ENCODE measurements around the gene RPAP2. TPM values are rescaled to one million over a fixed set of nuclear protein-coding genes. Genes with fewer than 3 reads are reported as not detected.
"Not testable (repeated sequence)": the region's sequence is repeated elsewhere in the genome, so short reads cannot be mapped to it uniquely, and the experiment has no call there.

Gene RPAP2
- polyA plus RNA-seq, 10 donors, result 14.5 to 24.7 (median 17.8) TPM

DNA sequence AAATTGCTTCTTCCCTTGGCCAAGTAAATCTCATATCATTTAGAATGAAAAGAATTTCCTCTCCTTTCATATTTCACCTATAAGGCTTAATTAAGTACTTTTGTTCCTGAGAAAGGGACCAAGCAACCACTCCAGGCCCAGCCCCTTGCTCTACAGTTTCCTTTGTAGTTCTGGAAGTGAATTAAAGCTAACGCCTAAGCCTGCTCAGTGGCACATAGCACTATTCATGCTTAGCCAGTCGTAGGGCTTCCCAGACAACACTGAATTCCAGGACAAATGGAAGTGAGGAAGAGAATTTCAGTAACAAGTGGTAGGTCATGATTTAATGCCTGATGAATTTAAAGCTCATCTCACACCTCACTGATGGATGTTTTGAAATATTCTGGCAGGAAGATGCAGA, 73.3 kb downstream of the RPAP2 start:
- no peak for DNase-seq

DNA sequence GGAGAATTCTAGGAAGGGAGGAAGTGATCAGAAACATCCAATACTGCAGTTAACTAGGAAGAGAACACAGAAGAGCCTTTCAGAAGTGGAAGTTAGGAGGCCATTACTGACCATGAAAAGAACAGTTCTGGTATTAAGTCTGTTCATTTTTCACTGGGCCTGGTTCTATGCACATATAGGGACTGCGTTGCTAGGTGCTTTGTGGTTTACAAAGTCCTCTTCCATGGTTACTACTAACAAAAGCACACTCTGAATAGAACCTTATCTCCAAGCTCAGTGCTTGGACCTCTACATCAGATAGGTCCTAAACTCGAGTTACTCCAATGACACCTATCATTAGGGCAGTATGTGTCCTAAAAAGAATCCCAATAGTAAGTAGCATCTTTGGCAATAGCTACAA, 75.4 kb downstream of the RPAP2 start:
- no peak for DNase-seq

DNA sequence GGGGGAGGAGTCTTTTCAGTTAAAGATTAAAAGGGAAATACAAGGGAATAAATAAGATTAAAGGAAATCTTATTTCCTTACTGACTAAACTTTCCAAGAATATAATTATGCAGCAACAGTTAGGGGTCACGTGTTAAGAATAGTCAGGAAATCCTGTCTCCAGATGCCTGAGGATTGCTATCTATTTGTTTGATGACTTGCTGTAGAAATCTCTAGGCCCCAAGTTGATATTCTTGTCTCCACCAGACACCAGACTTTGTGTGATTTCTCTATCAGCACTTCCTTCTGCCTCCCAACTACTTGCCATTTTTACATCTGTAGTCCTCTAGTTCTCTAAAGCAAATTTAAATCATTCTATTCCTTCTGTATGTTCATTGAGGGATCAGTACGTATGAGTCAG, 77.5 kb downstream of the RPAP2 start:
- no peak for DNase-seq

DNA sequence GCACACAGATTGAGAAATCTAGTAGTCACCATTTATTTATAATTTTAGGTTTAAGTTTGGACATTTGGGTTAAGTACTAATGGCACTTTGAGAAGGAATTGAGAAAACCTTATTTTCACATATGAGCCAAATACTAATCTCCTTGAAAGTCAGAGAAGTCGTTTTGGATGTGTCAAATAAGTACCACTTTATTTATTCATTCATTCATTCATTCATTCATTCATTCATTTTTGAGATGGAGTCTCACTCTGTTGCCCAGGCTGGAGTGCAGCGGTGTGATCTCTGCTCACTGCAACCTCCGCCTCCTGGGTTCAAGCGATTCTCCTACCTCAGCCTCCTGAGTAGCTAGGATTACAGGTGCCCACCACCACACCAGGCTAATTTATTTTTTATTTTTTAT, 79.1 kb downstream of the RPAP2 start:
- not testable (repeated sequence) for DNase-seq

GRCh38 chr1:92380867-92381266, 82.0 kb downstream of the RPAP2 start:
- no peak for DNase-seq

GRCh38 chr1:92393966-92394365, 95.1 kb downstream of the RPAP2 start:
- not testable (repeated sequence) for DNase-seq

GRCh38 chr1:92398519-92398918, 99.7 kb downstream of the RPAP2 start:
- no peak for DNase-seq

DNA sequence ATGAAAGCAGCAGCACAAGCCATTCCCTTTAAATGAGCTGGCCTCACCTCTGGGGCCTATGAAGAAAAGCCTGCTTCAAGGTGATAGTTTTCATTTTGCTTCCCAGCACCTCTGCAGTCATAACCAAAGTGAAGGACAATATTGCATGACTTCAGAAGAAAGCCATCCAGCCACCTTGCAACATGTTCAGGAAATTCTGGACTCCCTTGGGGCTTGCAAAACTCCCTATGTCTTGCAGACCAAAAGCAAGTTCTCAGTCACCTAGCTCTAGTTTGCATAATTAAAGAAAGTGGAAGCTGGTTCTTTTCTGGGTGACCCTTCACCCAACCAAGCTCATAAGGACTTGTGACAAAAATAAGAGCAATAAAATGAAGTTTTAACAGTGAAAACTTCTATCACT, 100.2 kb downstream of the RPAP2 start:
- DNase-seq, result no peak

- no peak for DNase-seq
Measured at GRCh38 chr1:92404661-92405060, 105.8 kb downstream of the RPAP2 start.

GRCh38 chr1:92408825-92409224, 110.0 kb downstream of the RPAP2 start:
- no peak for DNase-seq

DNA sequence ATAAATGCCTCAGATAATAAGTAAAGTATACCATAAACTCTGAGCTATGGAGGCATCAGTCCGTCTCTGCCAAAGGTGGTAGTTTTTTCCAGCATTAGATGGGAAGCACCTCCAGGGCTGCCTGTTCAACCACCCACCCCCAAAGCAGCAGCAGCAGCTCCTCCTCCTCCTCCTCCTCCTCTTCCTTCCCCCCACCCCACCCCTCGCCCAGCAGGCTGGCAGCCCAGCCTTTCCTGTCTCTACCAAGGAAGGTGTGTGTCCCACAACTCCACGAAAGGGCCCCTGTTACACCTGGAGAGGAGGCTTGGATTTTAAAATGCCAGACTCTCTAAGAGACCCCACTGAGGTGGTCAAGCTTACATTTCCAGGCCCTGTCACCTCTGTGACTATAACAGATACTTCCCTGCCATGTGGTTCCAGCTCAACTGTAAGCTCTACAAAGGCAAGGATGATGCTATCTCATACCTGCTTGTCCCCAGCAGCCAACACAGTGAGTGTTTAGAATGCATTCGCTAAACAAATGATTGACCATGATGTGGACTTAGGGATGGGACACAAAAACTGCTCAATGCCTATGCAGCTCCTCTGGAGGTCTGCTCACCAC, 111.2 kb downstream of the RPAP2 start:
- DNase-seq, result no peak

DNA sequence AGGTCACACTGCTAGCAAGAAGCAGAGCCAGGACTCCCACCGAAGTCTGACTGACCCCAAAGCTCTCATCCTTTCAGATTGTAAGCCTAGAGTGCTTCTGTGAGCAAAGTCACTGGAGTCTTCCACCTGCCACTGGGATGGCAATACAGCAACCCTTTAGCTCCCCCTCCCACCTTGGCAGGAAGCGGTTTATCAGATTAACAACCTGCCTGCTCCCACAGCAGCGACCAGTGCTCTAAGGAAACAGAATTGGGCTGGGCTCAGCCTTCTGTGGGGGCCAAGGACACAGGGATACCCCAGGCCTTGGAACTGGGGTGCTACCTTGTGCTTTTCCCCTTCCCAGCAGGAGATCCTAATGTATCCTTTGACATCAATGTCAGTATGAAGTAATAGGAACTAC, 111.8 kb downstream of the RPAP2 start:
- DNase-seq, result no peak

DNA sequence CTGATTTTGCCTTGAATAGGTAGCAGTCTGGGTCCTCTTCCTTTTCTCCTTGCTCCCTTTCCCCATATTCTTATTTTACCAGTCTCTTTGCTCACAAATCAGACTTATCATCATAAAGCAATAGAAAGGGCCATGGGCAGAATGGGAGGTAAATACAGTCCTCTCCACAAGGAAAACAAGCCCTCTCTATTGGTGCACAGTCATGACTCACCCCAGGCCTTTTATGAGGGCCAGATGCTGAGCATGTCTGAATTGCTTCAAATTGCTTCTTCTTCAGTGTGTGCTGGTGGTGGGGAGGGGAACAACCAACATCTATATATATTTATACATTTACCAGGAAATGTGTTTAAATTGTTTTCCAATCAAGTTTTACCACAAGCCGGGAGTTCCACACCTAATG, 112.7 kb downstream of the RPAP2 start:
- DNase-seq, result peak in 1 of 3 donors; percentile 18

- no peak for DNase-seq
Measured at GRCh38 chr1:92419642-92420041, 120.8 kb downstream of the RPAP2 start.

DNA sequence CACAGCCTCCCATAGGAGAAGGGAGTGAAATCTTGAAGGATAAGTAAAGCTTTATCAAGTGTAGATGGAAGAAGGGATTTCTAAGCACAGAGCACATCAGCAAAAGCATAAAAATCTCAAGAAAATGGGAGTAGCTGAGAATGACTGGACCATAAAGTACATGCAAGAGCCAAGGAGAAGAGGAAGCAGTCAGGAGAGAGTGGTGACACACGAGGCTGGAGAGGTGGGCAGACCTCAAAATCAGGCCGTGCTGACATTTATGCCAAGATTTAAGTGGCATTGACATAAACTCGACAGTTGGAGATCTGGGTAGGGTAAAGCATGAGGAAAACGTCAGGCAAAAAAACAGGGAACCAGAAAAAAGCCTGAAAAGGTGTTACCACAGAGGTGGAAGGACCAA, 125.5 kb downstream of the RPAP2 start:
- no peak for DNase-seq

- DNase-seq, result no peak
Measured at GRCh38 chr1:92425617-92426016, 126.8 kb downstream of the RPAP2 start.

DNA sequence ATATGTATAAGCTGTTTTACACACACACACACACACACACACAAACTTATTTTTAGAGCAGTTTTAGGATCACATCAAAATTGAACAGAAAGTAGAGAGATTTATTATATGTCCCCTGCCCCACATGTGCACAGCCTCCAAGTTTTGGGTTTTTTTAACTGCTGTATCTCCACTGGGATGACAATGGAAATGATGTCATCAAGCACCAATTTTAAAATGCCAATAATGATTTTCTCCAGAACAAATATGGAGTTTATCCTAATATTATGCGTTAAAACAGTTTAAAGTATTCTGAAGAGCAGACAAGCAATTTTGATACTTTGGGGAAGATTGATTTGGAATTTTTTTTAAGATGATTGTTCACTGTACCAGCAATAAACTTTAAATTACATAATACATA, 131.2 kb downstream of the RPAP2 start:
- no peak for DNase-seq

DNA sequence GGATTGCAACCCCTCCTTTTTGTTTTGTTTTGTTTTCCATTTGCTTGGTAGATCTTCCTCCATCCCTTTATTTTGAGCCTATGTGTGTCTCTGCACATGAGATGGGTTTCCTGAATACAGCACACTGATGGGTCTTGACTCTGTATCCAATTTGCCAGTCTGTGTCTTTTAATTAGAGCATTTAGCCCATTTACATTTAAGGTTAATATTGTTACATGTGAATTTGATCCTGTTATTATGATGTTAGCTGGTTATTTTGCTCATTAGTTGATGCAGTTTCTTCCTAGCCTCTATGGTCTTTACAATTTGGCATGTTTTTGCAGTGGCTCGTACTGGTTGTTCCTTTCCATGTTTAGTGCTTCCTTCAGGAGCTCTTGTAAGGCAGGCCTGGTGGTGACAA, 135.7 kb downstream of the RPAP2 start:
- DNase-seq, result not testable (repeated sequence)

DNA sequence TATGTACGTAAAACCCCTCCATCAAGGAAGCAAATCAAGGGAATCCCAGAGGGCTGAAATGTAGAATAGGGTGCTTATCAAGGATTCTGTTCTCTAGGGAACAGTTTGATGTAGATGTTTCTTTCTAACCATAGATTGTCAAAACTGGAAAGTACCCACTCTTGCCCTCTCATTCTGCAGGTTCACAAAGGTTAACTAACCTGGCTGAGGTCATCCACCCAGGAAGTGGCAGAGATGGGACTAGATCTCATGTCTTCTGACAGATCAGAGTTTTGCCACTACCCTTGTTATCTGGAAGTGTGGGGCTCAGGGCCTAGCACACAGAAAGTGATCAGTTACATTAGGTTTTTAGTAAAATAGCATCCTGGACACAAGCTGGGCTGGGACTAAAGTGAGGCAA, 140.4 kb downstream of the RPAP2 start:
- no peak for DNase-seq

- DNase-seq, result no peak
Measured at GRCh38 chr1:92441316-92441696, 142.4 kb downstream of the RPAP2 start.

DNA sequence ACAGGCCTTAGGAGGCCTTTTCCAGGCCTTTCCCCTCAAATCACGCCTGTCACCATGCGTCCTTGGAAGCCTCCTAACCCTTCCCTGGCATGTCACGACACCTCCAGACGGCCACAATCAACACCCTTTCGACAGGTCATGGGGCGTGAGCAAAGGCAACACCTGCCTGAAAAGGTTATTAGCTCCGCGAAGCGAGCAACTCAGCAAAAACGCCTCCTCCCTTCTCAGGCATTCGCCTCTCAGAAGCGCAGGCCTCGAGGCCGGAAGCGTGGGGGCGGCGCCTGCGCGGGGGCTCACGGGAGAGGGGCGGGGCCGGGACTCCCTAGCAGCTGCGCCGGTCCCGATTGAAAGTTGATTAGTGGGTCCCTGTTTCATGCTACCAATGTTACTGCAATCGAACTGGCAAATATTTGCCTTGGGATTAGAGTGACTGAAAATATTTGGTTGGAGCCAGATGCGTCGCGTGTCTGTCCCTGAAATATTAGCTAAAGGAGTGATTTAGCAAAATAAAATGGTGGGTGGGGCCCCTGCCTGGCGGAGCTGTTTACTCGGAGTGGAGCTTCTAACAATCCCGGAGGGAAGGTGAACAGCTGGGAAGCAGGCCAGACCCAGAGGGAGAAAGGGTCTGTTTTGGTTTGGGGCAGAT, 143.0 kb downstream of the RPAP2 start:
- no peak for DNase-seq

GRCh38 chr1:92442351-92442750, 143.5 kb downstream of the RPAP2 start:
- no peak for DNase-seq

DNA sequence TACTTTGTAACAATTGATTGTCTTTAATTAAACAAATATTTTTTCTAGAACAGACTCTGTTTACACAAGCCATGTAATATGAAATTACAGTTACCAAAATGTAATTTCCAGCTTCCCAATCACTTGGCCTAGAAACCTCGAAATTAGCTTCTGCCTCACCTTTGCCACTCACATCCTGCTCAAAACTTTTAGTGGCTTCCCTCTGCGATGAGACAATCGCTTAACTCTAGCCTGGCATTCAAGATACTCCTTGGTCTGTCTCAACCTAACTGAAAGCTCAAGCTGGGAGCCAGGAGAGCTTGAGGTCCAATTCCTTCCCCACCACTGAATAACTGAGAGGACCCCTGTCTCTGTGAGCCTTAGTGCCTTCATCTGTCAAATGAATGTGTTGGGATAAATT, 145.0 kb downstream of the RPAP2 start:
- DNase-seq, result no peak

DNA sequence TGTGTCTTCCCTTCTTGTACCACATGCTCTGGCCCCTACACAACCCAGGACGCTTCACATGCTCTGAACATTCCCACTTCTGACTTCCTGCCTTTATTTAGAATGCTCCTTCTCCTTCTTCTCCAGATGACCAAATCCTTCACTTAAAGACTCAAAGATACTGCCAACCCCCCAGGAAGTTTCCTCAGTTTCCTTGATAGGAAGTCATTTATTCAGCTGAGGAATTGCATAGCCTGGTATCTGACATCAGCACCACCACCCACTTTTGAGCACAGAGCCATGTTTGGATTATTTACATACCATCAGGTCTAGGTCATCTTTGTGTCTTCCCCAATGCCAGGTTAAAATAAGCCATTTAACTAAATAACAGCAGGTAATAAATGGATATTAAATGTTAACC, 145.5 kb downstream of the RPAP2 start:
- DNase-seq, result no peak
